Measurements from ENCODE around the gene MTMR12. TPM values are rescaled to one million over a fixed set of nuclear protein-coding genes. Genes with fewer than 3 reads are reported as not detected.
A peak's percentile ranks its signal among the peaks of the same experiment; 100 is the strongest.

The MTMR12 gene
- total RNA-seq, 1 experiment from 2014 or later, result 16.0 TPM

GRCh38 chr5:32360906-32361305 lies 48.2 kb upstream of the MTMR12 start:
- DNase-seq (peak; percentile 13), ATAC-seq (no peak)
- Histone ChIP-seq H3K9me3 (ENCODE audit: low read length) (no peaks in the 10 kb centered on the region), H2AFZ (ENCODE audit: low read length) (no peak overlapping the region), H3F3A (ENCODE audit: low read length, unreplicated experiment) (no peaks in the 10 kb centered on the region), H3K79me2 (ENCODE audit: low read length) (no peaks in the 10 kb centered on the region), H3K36me3 (ENCODE audit: low read depth, low read length) (peaks cover 41% of the 10 kb centered on the region), H3K4me3 (ENCODE audit: low read length) (no peak overlapping the region), H3K9ac (ENCODE audit: low read length) (no peak overlapping the region), H3K27me3 (ENCODE audit: low read length) (no peaks in the 10 kb centered on the region), H3K9me2 (replicated peaks; ENCODE audit: low read length) (no peaks in the 10 kb centered on the region), H3K4me2 (ENCODE audit: low read length) (no peak overlapping the region), H3K27ac (ENCODE audit: low read length) (no peak overlapping the region), H4K20me1 (ENCODE audit: low read length) (no peaks in the 10 kb centered on the region), H3K4me1 (ENCODE audit: insufficient read depth, low read length) (no peaks in the 10 kb centered on the region)
- intact Hi-C loops (cut with micrococcal nuclease), result no loop called here
- BruUV-seq (replicated peaks), result no TSS peak
- POLR2A ChIA-PET (ENCODE audit: unreplicated experiment), result no interaction called here
- CTCF ChIA-PET, result no interaction called here
- TF ChIP-seq EZH2 (IDR thresholded peaks at IDR 0.05; ENCODE audit: low read length, unreplicated experiment) (no peak), EZH2phosphoT487 (IDR thresholded peaks at IDR 0.05; ENCODE audit: borderline replicate concordance, low read length) (no peak), CTCF (conservative IDR thresholded peaks at IDR 0.05; ENCODE audit: low read depth, low read length) (no peak)

- POLR2A ChIA-PET (ENCODE audit: unreplicated experiment), result no interaction called here
- Histone ChIP-seq H3K4me2 (ENCODE audit: low read length) (no peak overlapping the region), H3K4me1 (ENCODE audit: insufficient read depth, low read length) (no peaks in the 10 kb centered on the region), H4K20me1 (ENCODE audit: low read length) (no peaks in the 10 kb centered on the region), H3K27me3 (ENCODE audit: low read length) (no peaks in the 10 kb centered on the region), H3K9me2 (replicated peaks; ENCODE audit: low read length) (no peaks in the 10 kb centered on the region), H3F3A (ENCODE audit: low read length, unreplicated experiment) (no peaks in the 10 kb centered on the region), H3K9me3 (ENCODE audit: low read length) (no peaks in the 10 kb centered on the region), H3K79me2 (ENCODE audit: low read length) (no peaks in the 10 kb centered on the region), H3K4me3 (ENCODE audit: low read length) (no peak overlapping the region), H3K9ac (ENCODE audit: low read length) (no peak overlapping the region), H3K36me3 (ENCODE audit: low read depth, low read length) (peaks cover 50% of the 10 kb centered on the region), H2AFZ (ENCODE audit: low read length) (no peak overlapping the region), H3K27ac (ENCODE audit: low read length) (no peak overlapping the region)
- ATAC-seq (no peak), DNase-seq (no peak)
- BruUV-seq (replicated peaks), result no TSS peak
- intact Hi-C loops (cut with micrococcal nuclease), result no loop called here
- CTCF ChIA-PET, result no interaction called here
- TF ChIP-seq CTCF (conservative IDR thresholded peaks at IDR 0.05; ENCODE audit: low read depth, low read length) (no peak), EZH2phosphoT487 (IDR thresholded peaks at IDR 0.05; ENCODE audit: borderline replicate concordance, low read length) (no peak), EZH2 (IDR thresholded peaks at IDR 0.05; ENCODE audit: low read length, unreplicated experiment) (no peak)
Measured at GRCh38 chr5:32358611-32359010, 45.9 kb upstream of the MTMR12 start.

GRCh38 chr5:32357658-32358057 lies 44.9 kb upstream of the MTMR12 start:
- no peak overlapping the region for H2AFZ ChIP-seq (ENCODE audit: low read length)
- no peak overlapping the region for H3K9ac ChIP-seq (ENCODE audit: low read length)
- no peaks in the 10 kb centered on the region for H3K79me2 ChIP-seq (ENCODE audit: low read length)
- POLR2A ChIA-PET (ENCODE audit: unreplicated experiment), result no interaction called here
- no peaks in the 10 kb centered on the region for H4K20me1 ChIP-seq (ENCODE audit: low read length)
- TF ChIP-seq CTCF (conservative IDR thresholded peaks at IDR 0.05; ENCODE audit: low read depth, low read length), result no peak
- TF ChIP-seq EZH2 (IDR thresholded peaks at IDR 0.05; ENCODE audit: low read length, unreplicated experiment), result no peak
- no peak for TF ChIP-seq EZH2phosphoT487 (IDR thresholded peaks at IDR 0.05; ENCODE audit: borderline replicate concordance, low read length)
- no peaks in the 10 kb centered on the region for H3F3A ChIP-seq (ENCODE audit: low read length, unreplicated experiment)
- H3K9me3 ChIP-seq (ENCODE audit: low read length), result no peaks in the 10 kb centered on the region
- no peaks in the 10 kb centered on the region for H3K4me1 ChIP-seq (ENCODE audit: insufficient read depth, low read length)
- no peaks in the 10 kb centered on the region for H3K9me2 ChIP-seq (replicated peaks; ENCODE audit: low read length)
- ATAC-seq (no peak), DNase-seq (no peak)
- CTCF ChIA-PET, result no interaction called here
- no peaks in the 10 kb centered on the region for H3K27me3 ChIP-seq (ENCODE audit: low read length)
- H3K4me2 ChIP-seq (ENCODE audit: low read length), result no peak overlapping the region
- H3K4me3 ChIP-seq (ENCODE audit: low read length), result no peak overlapping the region
- intact Hi-C loops (cut with micrococcal nuclease), result no loop called here
- H3K36me3 ChIP-seq (ENCODE audit: low read depth, low read length), result peaks cover 44% of the 10 kb centered on the region
- H3K27ac ChIP-seq (ENCODE audit: low read length), result no peak overlapping the region
- BruUV-seq (replicated peaks), result no TSS peak

Data from PC-3 (cell line).